Measurements from ENCODE around the gene PRDX5. TPM values are rescaled to one million over a fixed set of nuclear protein-coding genes. Genes with fewer than 3 reads are reported as not detected.

The PRDX5 gene
- total RNA-seq, 1 experiment from 2014 or later, result 165 TPM

DNA sequence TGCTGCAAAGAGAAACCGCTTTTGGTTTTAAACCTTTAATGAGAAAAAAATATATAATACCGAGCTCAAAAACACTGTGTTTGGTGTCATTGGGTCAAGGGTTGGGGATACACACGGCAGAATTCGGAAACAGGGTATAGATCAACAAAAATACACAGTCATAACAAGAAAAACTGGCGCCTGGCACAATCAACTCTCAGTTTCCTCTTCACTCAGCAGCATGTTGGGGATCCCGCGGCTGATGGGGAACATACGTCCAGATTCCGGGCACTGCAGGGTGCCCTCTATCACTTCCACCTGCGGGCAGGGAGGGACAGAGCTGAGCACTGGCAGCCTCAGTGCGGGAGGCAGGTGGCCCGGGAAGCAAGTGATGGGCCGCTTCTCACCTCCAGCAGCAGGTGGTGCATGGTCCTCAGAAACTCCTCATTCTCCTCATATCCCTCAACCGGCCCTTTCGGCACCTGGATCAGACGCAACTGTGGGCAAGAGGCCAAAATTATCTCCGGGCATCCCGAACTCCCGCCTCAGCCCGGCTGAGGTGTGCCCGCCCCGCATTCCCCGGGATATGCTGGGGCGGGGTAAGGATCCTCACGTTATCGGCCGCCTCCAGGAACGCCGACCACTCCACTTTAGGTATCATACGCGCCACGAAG, 1.1 kb upstream of the PRDX5 start:
- TF ChIP-seq CTCF (IDR thresholded peaks at IDR 0.05; ENCODE audit: unreplicated experiment), result no peak
- CTCF ChIA-PET, result interaction anchor here (0.6 to 3.7 kb wide), 12 partner anchors 12 to 372 kb away, joined by 3 to 168 read pairs (median 6); partner anchors contain the start of gene ESRRA
- TSS peak; percentile 100 for BruUV-seq (replicated peaks)
- Mint-ChIP-seq H3K36me3 (ENCODE audit: insufficient read depth, unreplicated experiment) (peaks cover 89% of the 10 kb centered on the region), H3K4me3 (ENCODE audit: low read depth, unreplicated experiment) (peak overlapping the region; percentile 98), H3K4me1 (ENCODE audit: low read depth, unreplicated experiment) (peaks cover 37% of the 10 kb centered on the region), H3K9me3 (ENCODE audit: low read depth, unreplicated experiment) (no peaks in the 10 kb centered on the region), H3K27ac (ENCODE audit: unreplicated experiment) (peak overlapping the region; percentile 99), H3K27me3 (ENCODE audit: unreplicated experiment) (no peaks in the 10 kb centered on the region)
- DNase-seq, result peak; percentile 63
- intact Hi-C loops (cut with micrococcal nuclease; ENCODE audit: unreplicated experiment), result loop anchor here (1.0 kb wide), 1 partner anchor 39 kb away; no protein-coding TSS in a partner anchor

- no peak for TF ChIP-seq CTCF (IDR thresholded peaks at IDR 0.05; ENCODE audit: unreplicated experiment)
- no peaks in the 10 kb centered on the region for H3K27me3 Mint-ChIP-seq (ENCODE audit: unreplicated experiment)
- peak; percentile 96 for DNase-seq
- BruUV-seq (replicated peaks), result no TSS peak
- peak within 1 kb of the TSS; percentile 99 for H3K27ac Mint-ChIP-seq (ENCODE audit: unreplicated experiment)
- intact Hi-C loops (cut with micrococcal nuclease; ENCODE audit: unreplicated experiment), result loop anchor here (1.0 kb wide), 1 partner anchor 38 kb away; no protein-coding TSS in a partner anchor
- H3K4me1 Mint-ChIP-seq (ENCODE audit: low read depth, unreplicated experiment), result peaks cover 36% of the 10 kb centered on the region
- no peaks in the 10 kb centered on the region for H3K9me3 Mint-ChIP-seq (ENCODE audit: low read depth, unreplicated experiment)
- H3K36me3 Mint-ChIP-seq (ENCODE audit: insufficient read depth, unreplicated experiment), result peaks cover 89% of the 10 kb centered on the region
- peak within 1 kb of the TSS; percentile 98 for H3K4me3 Mint-ChIP-seq (ENCODE audit: low read depth, unreplicated experiment)
- CTCF ChIA-PET, result interaction anchor here (0.6 to 3.7 kb wide), 19 partner anchors 13 to 371 kb away, joined by 3 to 168 read pairs (median 5); partner anchors contain the start of genes BAD, ESRRA and STIP1
Measured at GRCh38 chr11:64317325-64317960, 478 bp upstream of the PRDX5 start, which contains the start of gene TRMT112. Gene TRMT112, minus strand, starts transcription at chr11:64317559. Its CDS starts 33 bp downstream, at chr11:64317526.

DNA sequence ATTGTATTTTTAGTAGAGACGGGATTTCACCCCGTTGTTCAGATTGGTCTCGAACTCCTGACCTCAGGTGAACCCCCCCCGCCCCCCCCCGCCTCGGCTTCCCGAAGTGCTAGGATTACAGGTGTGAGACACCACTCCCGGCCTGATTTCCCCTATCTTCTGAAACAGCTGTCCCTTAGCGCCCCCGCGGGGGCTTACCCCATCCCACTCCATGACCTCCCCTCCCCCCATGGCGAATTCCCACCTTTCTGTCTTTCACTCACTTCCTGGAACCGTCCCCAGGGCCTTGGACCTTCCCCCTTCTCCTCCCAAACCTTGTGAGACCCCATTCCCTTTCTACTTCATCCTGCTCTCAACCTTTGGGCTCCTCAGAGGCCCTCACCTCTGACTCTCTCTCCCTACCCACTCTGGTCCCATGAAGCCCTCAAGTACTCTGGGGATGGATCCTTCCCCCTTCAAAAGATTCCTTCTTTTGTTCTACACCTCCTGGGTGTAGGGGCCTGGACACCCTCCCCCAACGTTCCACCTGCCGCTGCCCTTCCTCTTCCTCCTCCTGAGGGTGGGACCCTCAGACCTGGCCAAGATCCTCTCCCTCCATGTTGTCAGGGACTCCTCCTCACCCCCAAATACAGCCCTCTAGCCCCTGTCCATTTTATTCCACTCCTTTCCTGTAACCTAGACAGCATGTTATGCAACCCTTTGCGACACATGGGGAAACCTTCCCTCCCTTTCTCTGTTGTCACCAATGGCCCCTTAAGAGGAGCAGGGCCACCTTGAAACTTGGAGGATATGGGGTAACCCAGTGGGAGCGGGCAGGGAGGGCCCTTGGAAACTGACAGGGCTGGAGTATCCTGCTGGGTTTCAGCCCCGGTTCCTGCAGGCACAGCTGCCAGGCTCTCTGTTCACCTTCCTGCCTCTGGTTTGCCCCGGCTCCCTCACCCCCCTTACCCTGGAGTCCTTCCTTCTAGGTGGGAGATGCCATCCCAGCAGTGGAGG, 1.1 kb downstream of the PRDX5 start:
- BruUV-seq (replicated peaks), result TSS peak; percentile 43
- Mint-ChIP-seq H3K27ac (ENCODE audit: unreplicated experiment) (peak overlapping the region; percentile 99), H3K4me1 (ENCODE audit: low read depth, unreplicated experiment) (peaks cover 27% of the 10 kb centered on the region), H3K9me3 (ENCODE audit: low read depth, unreplicated experiment) (no peaks in the 10 kb centered on the region), H3K36me3 (ENCODE audit: insufficient read depth, unreplicated experiment) (peaks cover 82% of the 10 kb centered on the region), H3K4me3 (ENCODE audit: low read depth, unreplicated experiment) (peak overlapping the region; percentile 98), H3K27me3 (ENCODE audit: unreplicated experiment) (no peaks in the 10 kb centered on the region)
- intact Hi-C loops (cut with micrococcal nuclease; ENCODE audit: unreplicated experiment), result no loop called here
- no peak for DNase-seq
- CTCF ChIA-PET, result interaction anchor here (0.6 to 3.7 kb wide), 4 partner anchors 13 to 34 kb away, joined by 3 to 168 read pairs (median 42); no protein-coding TSS in a partner anchor
- TF ChIP-seq CTCF (IDR thresholded peaks at IDR 0.05; ENCODE audit: unreplicated experiment), result no peak

DNA sequence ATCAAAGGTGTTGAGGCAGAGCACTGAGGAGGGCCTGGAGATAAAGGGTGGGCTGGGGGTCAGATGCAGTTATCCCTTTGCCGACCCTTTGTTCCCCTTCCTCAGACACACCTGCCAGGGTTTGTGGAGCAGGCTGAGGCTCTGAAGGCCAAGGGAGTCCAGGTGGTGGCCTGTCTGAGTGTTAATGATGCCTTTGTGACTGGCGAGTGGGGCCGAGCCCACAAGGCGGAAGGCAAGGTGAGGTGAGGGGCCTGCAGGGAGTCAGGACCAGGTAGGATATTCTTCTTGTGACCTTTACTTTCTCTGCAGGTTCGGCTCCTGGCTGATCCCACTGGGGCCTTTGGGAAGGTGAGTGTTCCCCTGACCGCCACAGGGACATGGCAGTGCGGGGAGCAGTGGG, 2.6 kb downstream of the PRDX5 start:
- no peak for DNase-seq
- no TSS peak for BruUV-seq (replicated peaks)
- Mint-ChIP-seq H3K27me3 (ENCODE audit: unreplicated experiment) (no peaks in the 10 kb centered on the region), H3K36me3 (ENCODE audit: insufficient read depth, unreplicated experiment) (peaks cover 70% of the 10 kb centered on the region), H3K27ac (ENCODE audit: unreplicated experiment) (no peak overlapping the region), H3K4me3 (ENCODE audit: low read depth, unreplicated experiment) (no peak overlapping the region), H3K4me1 (ENCODE audit: low read depth, unreplicated experiment) (peaks cover 27% of the 10 kb centered on the region), H3K9me3 (ENCODE audit: low read depth, unreplicated experiment) (no peaks in the 10 kb centered on the region)
- no peak for TF ChIP-seq CTCF (IDR thresholded peaks at IDR 0.05; ENCODE audit: unreplicated experiment)
- CTCF ChIA-PET, result no interaction called here
- intact Hi-C loops (cut with micrococcal nuclease; ENCODE audit: unreplicated experiment), result no loop called here

All from Calu3 (cell line).